Measurements from ENCODE around the gene EN2. TPM values are rescaled to one million over a fixed set of nuclear protein-coding genes. Genes with fewer than 3 reads are reported as not detected.

Gene EN2
- total RNA-seq, 1 experiment from 2014 or later = not detected

GRCh38 chr7:155471718-155472117, 13.8 kb downstream of the EN2 start:
- no peaks in the 10 kb centered on the region for H3K36me3 ChIP-seq (ENCODE audit: insufficient read depth, low read length, poor library complexity, severe bottlenecking)
- no peak overlapping the region for H3K4me3 ChIP-seq (ENCODE audit: low read depth, low read length, poor library complexity, severe bottlenecking)
- no TSS peak for BruUV-seq (replicated peaks)
- no peak for TF ChIP-seq EZH2 (IDR thresholded peaks at IDR 0.05; ENCODE audit: borderline replicate concordance, low read depth, low read length, poor library complexity, severe bottlenecking)
- TF ChIP-seq, protein P1, sequence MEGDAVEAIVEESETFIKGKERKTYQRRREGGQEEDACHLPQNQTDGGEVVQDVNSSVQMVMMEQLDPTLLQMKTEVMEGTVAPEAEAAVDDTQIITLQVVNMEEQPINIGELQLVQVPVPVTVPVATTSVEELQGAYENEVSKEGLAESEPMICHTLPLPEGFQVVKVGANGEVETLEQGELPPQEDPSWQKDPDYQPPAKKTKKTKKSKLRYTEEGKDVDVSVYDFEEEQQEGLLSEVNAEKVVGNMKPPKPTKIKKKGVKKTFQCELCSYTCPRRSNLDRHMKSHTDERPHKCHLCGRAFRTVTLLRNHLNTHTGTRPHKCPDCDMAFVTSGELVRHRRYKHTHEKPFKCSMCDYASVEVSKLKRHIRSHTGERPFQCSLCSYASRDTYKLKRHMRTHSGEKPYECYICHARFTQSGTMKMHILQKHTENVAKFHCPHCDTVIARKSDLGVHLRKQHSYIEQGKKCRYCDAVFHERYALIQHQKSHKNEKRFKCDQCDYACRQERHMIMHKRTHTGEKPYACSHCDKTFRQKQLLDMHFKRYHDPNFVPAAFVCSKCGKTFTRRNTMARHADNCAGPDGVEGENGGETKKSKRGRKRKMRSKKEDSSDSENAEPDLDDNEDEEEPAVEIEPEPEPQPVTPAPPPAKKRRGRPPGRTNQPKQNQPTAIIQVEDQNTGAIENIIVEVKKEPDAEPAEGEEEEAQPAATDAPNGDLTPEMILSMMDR (conservative IDR thresholded peaks at IDR 0.05; ENCODE audit: low read depth, low read length) = no peak
- peaks cover 40% of the 10 kb centered on the region for H3K4me1 ChIP-seq (ENCODE audit: insufficient read depth, low read length, poor library complexity, severe bottlenecking)
- H3K27me3 ChIP-seq (replicated peaks; ENCODE audit: insufficient read depth, low read depth, low read length, poor library complexity) = peaks cover 86% of the 10 kb centered on the region
- no peak overlapping the region for H3K27ac ChIP-seq (ENCODE audit: low read depth, low read length, poor library complexity, severe bottlenecking)
- intact Hi-C loops (cut with micrococcal nuclease; ENCODE audit: unreplicated experiment) = no loop called here
- DNase-seq (ENCODE audit: low spot score) = peak; percentile 78
- H3K9me3 ChIP-seq (ENCODE audit: low read depth, low read length, poor library complexity, severe bottlenecking) = no peaks in the 10 kb centered on the region
- ChIA-PET CTCF (no interaction called here), POLR2A (ENCODE audit: low non-redundant PET) (interaction anchor here (0.7 kb wide), 1 partner anchor 1307 kb away, joined by 7 read pairs; no protein-coding TSS in a partner anchor)

- H3K27me3 ChIP-seq (replicated peaks; ENCODE audit: insufficient read depth, low read depth, low read length, poor library complexity) = peaks cover 30% of the 10 kb centered on the region
Observed at GRCh38 chr7:155477476-155477875, 19.5 kb downstream of the EN2 start.

GRCh38 chr7:155481764-155482163, 23.8 kb downstream of the EN2 start:
- intact Hi-C loops (cut with micrococcal nuclease; ENCODE audit: unreplicated experiment) = no loop called here
- ChIA-PET POLR2A (ENCODE audit: low non-redundant PET) (no interaction called here), CTCF (no interaction called here)
- peaks cover 8% of the 10 kb centered on the region for H3K27me3 ChIP-seq (replicated peaks; ENCODE audit: insufficient read depth, low read depth, low read length, poor library complexity)
- H3K9me3 ChIP-seq (ENCODE audit: low read depth, low read length, poor library complexity, severe bottlenecking) = no peaks in the 10 kb centered on the region
- H3K27ac ChIP-seq (ENCODE audit: low read depth, low read length, poor library complexity, severe bottlenecking) = no peak overlapping the region
- TF ChIP-seq, protein P1 (conservative IDR thresholded peaks at IDR 0.05; ENCODE audit: low read depth, low read length) = no peak
- no peak for TF ChIP-seq EZH2 (IDR thresholded peaks at IDR 0.05; ENCODE audit: borderline replicate concordance, low read depth, low read length, poor library complexity, severe bottlenecking)
- no peaks in the 10 kb centered on the region for H3K36me3 ChIP-seq (ENCODE audit: insufficient read depth, low read length, poor library complexity, severe bottlenecking)
- H3K4me3 ChIP-seq (ENCODE audit: low read depth, low read length, poor library complexity, severe bottlenecking) = no peak overlapping the region
- no peaks in the 10 kb centered on the region for H3K4me1 ChIP-seq (ENCODE audit: insufficient read depth, low read length, poor library complexity, severe bottlenecking)
- no peak for DNase-seq (ENCODE audit: low spot score)
- BruUV-seq (replicated peaks) = no TSS peak

More at GRCh38 chr7:155477476-155477875, 19.5 kb downstream of the EN2 start:
- no peaks in the 10 kb centered on the region for H3K36me3 ChIP-seq (ENCODE audit: insufficient read depth, low read length, poor library complexity, severe bottlenecking)
- BruUV-seq (replicated peaks) = no TSS peak
- POLR2A ChIA-PET (ENCODE audit: low non-redundant PET) = no interaction called here
- DNase-seq (ENCODE audit: low spot score) = no peak
- H3K4me3 ChIP-seq (ENCODE audit: low read depth, low read length, poor library complexity, severe bottlenecking) = no peak overlapping the region
- TF ChIP-seq EZH2 (IDR thresholded peaks at IDR 0.05; ENCODE audit: borderline replicate concordance, low read depth, low read length, poor library complexity, severe bottlenecking) = no peak
- TF ChIP-seq, protein P1 (conservative IDR thresholded peaks at IDR 0.05; ENCODE audit: low read depth, low read length) = no peak
- no peak overlapping the region for H3K27ac ChIP-seq (ENCODE audit: low read depth, low read length, poor library complexity, severe bottlenecking)
- intact Hi-C loops (cut with micrococcal nuclease; ENCODE audit: unreplicated experiment) = no loop called here
- peaks cover 5% of the 10 kb centered on the region for H3K4me1 ChIP-seq (ENCODE audit: insufficient read depth, low read length, poor library complexity, severe bottlenecking)
- H3K9me3 ChIP-seq (ENCODE audit: low read depth, low read length, poor library complexity, severe bottlenecking) = no peaks in the 10 kb centered on the region
- CTCF ChIA-PET = no interaction called here
